A549 (cell line): ENCODE results near the gene FIBCD1.

Experiments used
- RAD21 ChIP-seq, 2 experiments: fragments of >200 bp in 1 of 2; sonication (Bioruptor Twin) in 1 of 2; formaldehyde crosslinking in 1 of 2; IDR thresholded peaks in 1 of 2; conservative IDR thresholded peaks in 1 of 2; 2 replicates in 1 of 2; 3 replicates in 1 of 2; pipeline ENCODE4 v1.6.1; 2012 to 2018; ENCODE audit warnings: inconsistent platforms in 1 of 2
- TF ChIP-seq, protein P1 (sequence below): IDR thresholded peaks from 2 replicates; pipeline ENCODE4 v1.6.1; 2012

DNA sequence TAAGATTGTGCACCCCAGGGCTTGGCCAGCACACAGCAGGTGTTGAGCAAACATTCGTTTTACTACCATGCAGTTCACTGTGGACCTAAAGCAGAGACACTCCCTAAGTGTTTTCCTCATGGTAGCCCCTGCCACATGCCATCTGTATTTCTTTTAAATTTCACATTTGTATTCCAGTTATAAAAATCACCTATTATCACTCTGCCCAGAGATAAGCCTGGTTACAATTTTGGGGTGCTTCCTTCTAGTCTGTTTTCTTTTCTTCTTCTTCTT lies 10.9 kb upstream of the FIBCD1 start:
- TF ChIP-seq, protein P1, sequence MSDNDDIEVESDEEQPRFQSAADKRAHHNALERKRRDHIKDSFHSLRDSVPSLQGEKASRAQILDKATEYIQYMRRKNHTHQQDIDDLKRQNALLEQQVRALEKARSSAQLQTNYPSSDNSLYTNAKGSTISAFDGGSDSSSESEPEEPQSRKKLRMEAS, result no peak
- TF ChIP-seq RAD21 (conservative IDR thresholded peaks at IDR 0.05 in 1 of 2, IDR thresholded peaks at IDR 0.05 in 1 of 2), result no peak
